A673 (cell line): ENCODE results near the gene SLC8A3. TPM values are rescaled to one million over a fixed set of nuclear protein-coding genes. Genes with fewer than 3 reads are reported as not detected.

ENCODE experiments used
- BruUV-seq: library from RNA; stranded (reverse); fragments of 400-500 nt; replicated peaks from 2 replicates; lab custom pipeline; 2021; lab: Mats Ljungman, UMichigan
- CTCF ChIA-PET: fragments of 300-600 bp; sonication (Branson Sonifier 250); formaldehyde crosslinking; loops from one replicate; lab custom pipeline; 2022; ENCODE audit warnings: antibody characterized with exemption; lab: Charles Lee
- POLR2A ChIA-PET: fragments of 300-600 bp; sonication (Branson Sonifier 250); formaldehyde crosslinking; loops from one replicate; lab custom pipeline; 2022; ENCODE audit warnings: antibody characterized with exemption; ENCODE audit not compliant: low non-redundant PET; lab: Charles Lee
- DNase-seq: peaks from one replicate; pipeline ENCODE4 v3.0.0-alpha.2; 2015; ENCODE audit warnings: low spot score
- H3K27ac ChIP-seq: fragments of 200-600 bp; sonication (generic); 2 replicates; pipeline ENCODE4 v1.5.1; 2016; ENCODE audit warnings: mixed run types, low read depth, mild to moderate bottlenecking, mixed read lengths, antibody characterized with exemption, low read length; ENCODE audit not compliant: poor library complexity, severe bottlenecking
- H3K27me3 ChIP-seq: fragments of 200-600 bp; sonication (generic); replicated peaks from 2 replicates; pipeline ENCODE4 v1.6.1; 2017; ENCODE audit warnings: mixed run types, low read depth, mild to moderate bottlenecking, mixed read lengths, antibody characterized with exemption, low read length; ENCODE audit not compliant: insufficient read depth, poor library complexity
- H3K36me3 ChIP-seq: fragments of 200-600 bp; sonication (generic); 2 replicates; pipeline ENCODE4 v1.6.1; 2016; ENCODE audit warnings: mixed run types, mild to moderate bottlenecking, mixed read lengths, antibody characterized with exemption, low read length; ENCODE audit not compliant: insufficient read depth, poor library complexity, severe bottlenecking
- H3K4me1 ChIP-seq: fragments of 200-600 bp; sonication (generic); 2 replicates; pipeline ENCODE4 v1.6.1; 2017; ENCODE audit warnings: mixed run types, mild to moderate bottlenecking, mixed read lengths, antibody characterized with exemption, low read length; ENCODE audit not compliant: insufficient read depth, poor library complexity, severe bottlenecking
- H3K4me3 ChIP-seq: fragments of 200-600 bp; sonication (generic); 2 replicates; pipeline ENCODE4 v1.5.1; 2016; ENCODE audit warnings: low read depth, mixed run types, mild to moderate bottlenecking, mixed read lengths, low read length; ENCODE audit not compliant: poor library complexity, severe bottlenecking
- H3K9me3 ChIP-seq: fragments of 200-600 bp; sonication (generic); 2 replicates; pipeline ENCODE4 v1.6.1; 2016; ENCODE audit warnings: mixed run types, low read depth, mild to moderate bottlenecking, mixed read lengths, antibody characterized with exemption, low read length; ENCODE audit not compliant: poor library complexity, severe bottlenecking
- CTCF ChIP-seq: fragments of 300-800, 200-600 bp; sonication (generic); conservative IDR thresholded peaks from 2 replicates; pipeline ENCODE4 v1.5.1; 2017; ENCODE audit warnings: low read depth, mild to moderate bottlenecking, antibody characterized with exemption, low read length, moderate library complexity, mixed read lengths
- EZH2 ChIP-seq: fragments of 200-600 bp; sonication (generic); IDR thresholded peaks from 2 replicates; pipeline ENCODE4 v1.6.1; 2017; ENCODE audit warnings: borderline replicate concordance, low read depth, mild to moderate bottlenecking, mixed read lengths, antibody characterized with exemption, low read length; ENCODE audit not compliant: poor library complexity, severe bottlenecking
- intact Hi-C: fragments of 100-400 bp; cut with micrococcal nuclease; formaldehyde crosslinking; loops from one replicate; pipeline ENCODE4 v1.10.0; 2022; ENCODE audit not compliant: unreplicated experiment
- total RNA-seq: library from RNA; stranded (reverse); gene quantifications from 2 replicates; pipeline ENCODE4 v1.2.3, GENCODE V29; 2021

SLC8A3 gene
- total RNA-seq, 1 experiment from 2014 or later: not detected

- no peak overlapping the region for H3K4me3 ChIP-seq
- BruUV-seq: no TSS peak
- ChIA-PET CTCF (no interaction called here), POLR2A (no interaction called here)
- H3K9me3 ChIP-seq: no peaks in the 10 kb centered on the region
- TF ChIP-seq EZH2 (no peak), CTCF (no peak)
- H3K36me3 ChIP-seq: no peaks in the 10 kb centered on the region
- H3K27me3 ChIP-seq: peaks cover 29% of the 10 kb centered on the region
- no peaks in the 10 kb centered on the region for H3K4me1 ChIP-seq
- DNase-seq: no peak
- no peak overlapping the region for H3K27ac ChIP-seq
- intact Hi-C loops: no loop called here
These were observed 17.0 kb downstream of the SLC8A3 start for GRCh38 chr14:70171726-70172125.

GRCh38 chr14:70170976-70171375, 17.8 kb downstream of the SLC8A3 start:
- Histone ChIP-seq H3K27me3 (peaks cover 22% of the 10 kb centered on the region), H3K4me3 (no peak overlapping the region), H3K9me3 (no peaks in the 10 kb centered on the region), H3K36me3 (no peaks in the 10 kb centered on the region), H3K4me1 (no peaks in the 10 kb centered on the region), H3K27ac (no peak overlapping the region)
- no peak for DNase-seq
- TF ChIP-seq CTCF: no peak
- no peak for TF ChIP-seq EZH2
- BruUV-seq: no TSS peak
- intact Hi-C loops: no loop called here
- CTCF ChIA-PET: no interaction called here
- POLR2A ChIA-PET: no interaction called here

GRCh38 chr14:70168406-70168805, 20.3 kb downstream of the SLC8A3 start:
- Histone ChIP-seq H3K36me3 (no peaks in the 10 kb centered on the region), H3K9me3 (no peaks in the 10 kb centered on the region), H3K27ac (no peak overlapping the region), H3K4me3 (no peak overlapping the region), H3K27me3 (peaks cover 14% of the 10 kb centered on the region), H3K4me1 (no peaks in the 10 kb centered on the region)
- CTCF ChIA-PET: no interaction called here
- BruUV-seq: no TSS peak
- POLR2A ChIA-PET: no interaction called here
- TF ChIP-seq EZH2: no peak
- no peak for TF ChIP-seq CTCF
- no peak for DNase-seq
- intact Hi-C loops: no loop called here
